Measurements from ENCODE around the gene GPR45.

- TF ChIP-seq GATA3 (IDR thresholded peaks at IDR 0.05; ENCODE audit: low read depth, low read length) (no peak), GATA2 (IDR thresholded peaks at IDR 0.05; ENCODE audit: low read depth, low read length) (no peak)
Measured at GRCh38 chr2:105215586-105216192, 25.9 kb upstream of the GPR45 start.
